ENCODE data around the gene EPN2.
A peak's percentile ranks its signal among the peaks of the same experiment; 100 is the strongest.
"Not testable (repeated sequence)": the region's sequence is repeated elsewhere in the genome, so short reads cannot be mapped to it uniquely, and the experiment has no call there.

EPN2 gene

GRCh38 chr17:19237139-19237388 is at the start of gene EPN2:
Gene EPN2 (plus strand): TSS chr17:19237366. CDS start chr17:19283120, 45,754 bp downstream.
- peak within 1 kb of the TSS; percentile 85 for H3K27ac ChIP-seq
- DNase-seq (ENCODE audit: low spot score), result not testable (repeated sequence)
- H3K4me3 ChIP-seq, result peak within 1 kb of the TSS; percentile 94

- H3K4me3 ChIP-seq, H3K27ac ChIP-seq: not testable (repeated sequence)
Measured at GRCh38 chr17:19187883-19188869, 49.0 kb upstream of the EPN2 start.

DNA sequence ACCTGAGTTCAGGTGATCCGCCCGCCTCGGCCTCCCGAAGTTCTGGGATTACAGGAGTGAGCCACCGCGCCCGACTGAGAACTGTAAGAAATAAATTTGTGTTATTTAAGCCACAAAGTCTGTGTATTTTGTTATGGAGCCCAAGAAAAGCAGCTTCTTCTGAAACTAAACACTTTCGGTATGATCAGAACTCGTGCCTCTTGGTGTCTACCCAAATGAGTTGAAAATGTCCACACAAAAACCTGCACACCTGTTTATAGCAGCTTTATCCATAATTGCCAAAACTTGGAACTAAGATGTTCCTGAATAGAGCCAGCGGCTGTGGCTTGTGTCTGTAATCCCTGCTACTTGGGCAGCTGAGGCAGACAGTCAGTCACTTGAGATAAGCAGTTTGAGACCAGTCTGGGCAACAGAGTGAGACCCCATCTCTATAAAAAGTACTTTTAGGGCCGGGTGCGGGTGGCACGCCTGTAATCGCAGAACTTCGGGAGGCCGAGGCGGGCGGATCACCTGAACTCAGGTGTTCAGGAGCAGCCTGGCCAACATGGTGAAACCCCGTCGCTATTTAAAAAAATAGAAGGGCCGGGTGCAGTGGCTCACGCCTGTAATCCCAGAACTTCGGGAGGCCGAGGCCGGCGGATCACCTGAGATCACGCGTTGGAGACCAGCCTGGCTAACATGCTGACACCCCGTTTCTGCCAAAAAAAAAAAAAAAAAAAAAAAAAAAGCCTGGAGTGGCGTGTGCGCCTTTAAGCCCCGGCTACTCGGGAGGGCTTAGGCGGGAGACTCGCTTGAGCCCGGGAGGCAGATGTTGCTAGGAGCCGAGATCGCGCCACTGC is 48.1 kb upstream of the EPN2 start:
- H3K4me3 ChIP-seq; DNase-seq (ENCODE audit: low spot score); H3K27ac ChIP-seq: not testable (repeated sequence)

More at GRCh38 chr17:19187883-19188869, 49.0 kb upstream of the EPN2 start:
- not testable (repeated sequence) for DNase-seq (ENCODE audit: low spot score)

DNA sequence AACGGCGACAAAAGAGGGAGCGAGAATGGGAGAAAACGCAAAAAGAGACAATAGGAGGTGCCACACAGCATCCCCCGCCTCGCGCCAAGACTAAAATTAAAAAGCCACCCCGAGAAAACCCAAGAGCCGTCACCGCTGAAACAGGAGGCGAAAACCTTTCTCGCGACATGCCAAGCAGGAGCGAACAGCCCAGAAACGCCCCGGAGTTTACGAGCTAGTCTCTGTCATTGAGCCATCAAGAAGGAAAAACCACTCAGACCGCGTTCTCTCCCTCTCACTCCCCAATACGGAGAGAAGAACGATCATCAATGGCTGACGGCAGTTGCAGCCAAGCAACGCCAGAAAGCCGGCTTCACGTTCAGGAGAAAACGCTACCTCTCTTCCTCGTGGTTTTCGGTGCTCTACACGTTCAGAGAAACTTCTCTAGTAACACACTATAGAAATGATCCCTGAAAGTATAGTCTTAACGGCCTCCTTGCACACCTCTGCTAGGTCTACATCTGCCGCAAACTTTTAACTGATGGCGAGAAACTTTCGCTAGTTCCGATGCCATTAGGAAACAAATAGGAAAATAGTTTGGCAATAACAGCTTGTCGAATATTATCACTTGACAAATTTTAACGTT is 47.3 kb upstream of the EPN2 start:
- DNase-seq (ENCODE audit: low spot score); H3K27ac ChIP-seq; H3K4me3 ChIP-seq: not testable (repeated sequence)

GRCh38 chr17:19196382-19197204 is 40.6 kb upstream of the EPN2 start:
- not testable (repeated sequence) for DNase-seq (ENCODE audit: low spot score)

GRCh38 chr17:19202448-19202847 is 34.7 kb upstream of the EPN2 start:
- H3K4me3 ChIP-seq; DNase-seq (ENCODE audit: low spot score); H3K27ac ChIP-seq: not testable (repeated sequence)

More at GRCh38 chr17:19196382-19197204, 40.6 kb upstream of the EPN2 start:
- peak overlapping the region; percentile 63 for H3K4me3 ChIP-seq
- peak overlapping the region in 1 of 2 donors; percentile 79 for H3K27ac ChIP-seq

DNA sequence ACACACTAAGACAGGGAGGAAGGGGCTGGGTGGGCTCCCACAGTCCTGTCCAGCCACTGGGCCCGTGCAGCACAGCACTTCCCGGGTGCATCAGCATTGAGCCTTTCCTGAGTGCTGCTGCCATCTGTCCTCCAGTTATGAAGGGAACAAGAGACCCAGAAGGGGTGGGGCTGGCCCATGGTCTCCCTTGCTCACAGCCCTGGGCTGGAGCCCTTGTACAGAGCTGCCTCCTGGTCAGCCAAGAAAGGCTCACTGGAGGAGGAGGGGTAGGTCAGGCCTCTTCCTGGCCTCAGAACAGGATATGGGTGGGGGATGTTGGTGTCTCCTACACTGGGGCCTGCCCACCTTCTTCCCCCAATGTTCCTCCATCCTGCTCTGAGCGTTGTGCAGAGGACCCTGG is 33.7 kb upstream of the EPN2 start:
- H3K4me3 ChIP-seq; DNase-seq (ENCODE audit: low spot score); H3K27ac ChIP-seq: not testable (repeated sequence)

DNA sequence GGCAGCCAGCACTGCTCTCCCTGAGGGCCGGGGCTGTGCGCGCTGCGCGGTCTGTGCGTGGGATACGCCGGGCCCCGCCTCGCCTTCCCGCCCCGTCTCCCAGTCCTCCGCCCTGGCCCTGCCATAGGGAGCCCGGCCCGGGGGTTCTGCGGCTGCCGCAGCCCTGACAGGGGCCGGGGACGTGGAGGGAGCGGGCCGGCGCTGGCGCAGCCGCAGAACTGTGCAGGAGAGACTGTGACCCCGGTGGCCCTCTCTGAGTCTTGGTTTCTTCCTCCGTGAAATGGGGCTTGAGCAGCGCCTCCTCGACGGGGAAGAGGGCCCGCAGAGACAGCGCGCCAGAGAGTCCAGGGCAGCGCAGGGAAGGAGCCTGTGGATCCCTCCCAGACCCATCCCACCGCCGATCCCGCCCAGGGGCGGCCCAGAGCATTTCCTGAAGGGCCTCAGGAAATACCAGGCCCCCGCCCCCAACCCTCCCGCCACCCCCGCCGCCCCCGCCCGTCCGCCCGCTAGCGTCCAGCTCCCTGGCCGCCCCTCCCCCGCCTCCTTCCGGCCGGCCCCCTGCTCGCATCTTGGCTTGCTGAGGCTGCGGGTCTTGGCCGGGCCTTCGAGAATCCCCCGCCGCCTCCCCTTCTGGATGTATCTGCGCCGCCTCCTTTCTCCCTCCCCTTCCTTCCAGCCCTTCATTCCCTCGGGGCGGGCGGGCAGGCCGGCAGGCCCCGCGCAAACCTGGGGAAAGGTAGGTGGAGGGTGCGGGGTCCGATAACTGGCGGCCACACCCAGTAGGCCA is 21.9 kb upstream of the EPN2 start:
- not testable (repeated sequence) for H3K27ac ChIP-seq; DNase-seq (ENCODE audit: low spot score); H3K4me3 ChIP-seq

- not testable (repeated sequence) for H3K27ac ChIP-seq; DNase-seq (ENCODE audit: low spot score)
Measured at GRCh38 chr17:19216148-19216926, 20.8 kb upstream of the EPN2 start.

GRCh38 chr17:19218914-19219313 is 18.3 kb upstream of the EPN2 start:
- not testable (repeated sequence) for H3K27ac ChIP-seq; DNase-seq (ENCODE audit: low spot score); H3K4me3 ChIP-seq

More at GRCh38 chr17:19216148-19216926, 20.8 kb upstream of the EPN2 start:
- not testable (repeated sequence) for H3K4me3 ChIP-seq

- DNase-seq (ENCODE audit: low spot score); H3K4me3 ChIP-seq; H3K27ac ChIP-seq: not testable (repeated sequence)
Measured at GRCh38 chr17:19219384-19219783, 17.8 kb upstream of the EPN2 start.

DNA sequence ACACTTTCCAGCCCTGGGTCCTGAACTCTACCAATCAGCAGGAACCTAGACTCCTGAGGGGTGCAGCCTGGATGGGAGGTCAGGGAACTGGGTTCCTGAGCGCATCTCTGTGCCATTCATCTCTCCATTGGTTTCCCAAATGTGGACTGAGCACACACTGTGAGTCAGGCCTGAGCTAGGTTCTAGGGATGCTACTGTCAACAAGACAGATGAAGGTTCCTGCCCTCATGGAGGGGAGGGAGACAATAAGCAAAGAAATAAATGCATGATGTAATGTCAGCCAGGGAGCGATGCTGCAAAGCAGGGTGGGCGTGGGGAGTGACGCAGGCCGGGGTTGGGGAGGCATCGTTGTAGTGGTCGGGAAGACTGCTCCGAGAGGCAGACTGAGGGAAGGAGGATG is 17.0 kb upstream of the EPN2 start:
- not testable (repeated sequence) for H3K4me3 ChIP-seq

GRCh38 chr17:19226610-19227588 is 10.3 kb upstream of the EPN2 start:
- H3K27ac ChIP-seq; DNase-seq (ENCODE audit: low spot score); H3K4me3 ChIP-seq: not testable (repeated sequence)

More for the DNA sequence above, 17.0 kb upstream of the EPN2 start:
- DNase-seq (ENCODE audit: low spot score); H3K27ac ChIP-seq: not testable (repeated sequence)

DNA sequence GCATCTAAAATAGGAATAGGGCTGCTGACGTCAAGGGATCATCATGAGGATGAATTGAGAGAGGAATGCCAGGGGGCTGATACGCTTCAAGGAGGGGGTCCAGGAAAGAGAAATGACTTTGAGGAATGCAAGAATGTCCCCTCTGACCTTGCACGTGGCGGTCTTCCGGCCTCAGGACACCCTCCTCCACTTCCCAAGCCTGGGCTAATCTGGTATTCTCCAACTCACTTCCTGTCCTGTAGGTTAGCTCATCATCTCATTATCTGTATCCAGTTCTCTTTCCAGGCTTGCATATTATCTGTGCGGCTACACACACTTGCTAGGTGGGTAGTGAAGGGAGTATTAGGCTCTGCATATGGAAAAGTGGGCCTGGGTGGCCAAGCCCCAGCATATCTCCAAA is 2.5 kb upstream of the EPN2 start:
- H3K27ac ChIP-seq; DNase-seq (ENCODE audit: low spot score); H3K4me3 ChIP-seq: not testable (repeated sequence)

DNA sequence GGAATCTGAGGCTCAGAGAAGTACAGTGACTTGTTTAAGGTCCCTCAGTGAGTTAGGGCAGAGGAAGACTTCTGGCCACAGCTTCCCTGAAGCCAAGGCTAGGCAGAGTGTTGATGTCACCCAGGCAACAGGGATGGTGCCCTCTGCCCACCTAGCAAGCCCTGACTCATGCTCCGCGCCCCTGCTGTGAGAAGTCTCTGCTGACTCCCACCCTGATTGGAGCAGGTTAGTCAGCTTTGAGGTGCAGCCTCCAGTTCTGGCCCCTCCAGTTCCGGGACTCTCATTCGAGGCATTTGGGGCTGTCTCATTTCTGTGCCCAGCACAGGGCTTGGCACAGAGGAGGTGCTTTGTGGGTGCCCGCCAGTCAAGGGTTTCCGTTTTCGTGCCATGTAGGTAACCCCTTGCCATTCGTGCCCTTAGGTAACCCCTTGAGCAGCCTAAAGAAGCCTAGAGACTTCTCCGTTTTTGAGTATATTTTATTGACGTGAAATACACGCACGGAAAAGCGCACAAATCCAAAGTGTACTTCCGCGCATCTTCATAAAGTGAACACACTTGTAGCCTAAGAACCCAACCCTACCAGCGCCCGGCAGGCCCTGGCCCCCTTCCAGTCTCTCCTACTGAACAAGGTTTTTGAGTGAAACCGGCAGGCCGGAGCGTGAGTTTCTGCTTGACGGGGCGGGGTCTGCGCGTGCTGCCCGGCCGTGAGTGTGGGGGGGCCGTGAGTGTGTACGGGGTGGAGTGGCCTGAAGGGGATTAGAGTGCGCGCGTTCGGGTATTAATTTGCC is 621 bp upstream of the EPN2 start:
- DNase-seq (ENCODE audit: low spot score); H3K27ac ChIP-seq: not testable (repeated sequence)
- peak overlapping the region; percentile 94 for H3K4me3 ChIP-seq
